Breast epithelium (tissue), 3 donors: Measurements from ENCODE around the gene SNX1.

ENCODE experiments used
- CTCF ChIP-seq, 3 donors: fragments of 450-650 bp; IDR thresholded peaks; one replicate each; pipeline ENCODE4 v1.5.1; 2016 to 2017; ENCODE audit warnings: antibody characterized with exemption in 3 of 3, mild to moderate bottlenecking in 3 of 3, moderate library complexity in 3 of 3
- POLR2A ChIP-seq: fragments of 450-650 bp; IDR thresholded peaks from one replicate; pipeline ENCODE4 v1.6.1; 2016; ENCODE audit warnings: antibody characterized with exemption, mild to moderate bottlenecking, moderate library complexity
- POLR2AphosphoS5 ChIP-seq, 3 donors: sonication (generic); formaldehyde crosslinking; IDR thresholded peaks; one replicate each; pipeline ENCODE4 v1.6.1; 2017; ENCODE audit warnings: antibody characterized with exemption in 3 of 3

- TF ChIP-seq CTCF (IDR thresholded peaks at IDR 0.05) = no peak
- TF ChIP-seq POLR2A = no peak
- TF ChIP-seq POLR2AphosphoS5 (IDR thresholded peaks at IDR 0.05) = no peak
Measured at GRCh38 chr15:64134345-64134829, 38.6 kb downstream of the SNX1 start.
